Peyer's patch (tissue), 4 donors: ENCODE measurements around the gene GRIA4.

Source experiments
- CTCF ChIP-seq, 6 experiments: fragments of 450-650 bp in 4 of 6; fragments of 200-600 bp in 2 of 6; sonication (generic) in 1 of 6; IDR thresholded peaks; one replicate each; pipeline ENCODE4 v1.5.1; 2017 to 2019; ENCODE audit warnings: antibody characterized with exemption in 6 of 6, mild to moderate bottlenecking in 3 of 6, moderate library complexity in 1 of 6
- POLR2A ChIP-seq, 2 donors: fragments of 450-650 bp; IDR thresholded peaks; one replicate each; pipeline ENCODE4 v1.5.1; 2017; ENCODE audit warnings: antibody characterized with exemption in 2 of 2, mild to moderate bottlenecking in 2 of 2, moderate library complexity in 2 of 2

GRCh38 chr11:105738986-105739795, 129.3 kb downstream of the GRIA4 start:
- TF ChIP-seq CTCF (IDR thresholded peaks at IDR 0.05) (no peak), POLR2A (IDR thresholded peaks at IDR 0.05) (no peak)
